Anterior cingulate cortex (tissue), 58 donors: ENCODE measurements around the gene NEDD8.

ENCODE experiments used
- DNase-seq, 58 donors: peaks; one replicate each; lab custom pipeline; 2025; lab: John Stamatoyannopoulos, UW

Gene NEDD8

GRCh38 chr14:24185026-24185425 is 47.1 kb downstream of the NEDD8 start:
- DNase-seq: no peak

GRCh38 chr14:24184104-24184970 is 47.8 kb downstream of the NEDD8 start:
- no peak for DNase-seq

DNA sequence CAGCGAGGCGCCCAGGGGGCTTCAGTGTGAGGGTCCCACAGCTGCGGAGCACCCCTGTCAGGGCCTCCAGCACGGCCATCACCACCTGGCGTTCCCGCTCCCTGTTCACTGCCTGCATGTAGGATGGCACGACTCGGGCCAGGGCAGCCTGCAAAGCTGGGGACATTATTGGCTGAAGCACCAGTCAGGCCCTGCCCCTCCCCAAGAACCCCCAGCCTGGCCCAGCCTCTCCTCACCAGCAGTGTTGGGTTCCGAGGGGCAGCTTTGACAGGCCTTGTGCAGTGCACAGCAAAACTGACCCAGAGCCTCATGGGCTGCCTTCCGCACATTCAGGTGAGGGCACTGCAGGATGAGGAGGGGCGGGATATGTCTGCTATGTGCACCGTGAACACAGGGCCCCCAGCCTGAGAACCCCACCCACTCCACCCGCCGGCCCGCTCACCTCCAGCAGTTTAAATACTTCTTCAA is 49.1 kb downstream of the NEDD8 start:
- DNase-seq: no peak

DNA sequence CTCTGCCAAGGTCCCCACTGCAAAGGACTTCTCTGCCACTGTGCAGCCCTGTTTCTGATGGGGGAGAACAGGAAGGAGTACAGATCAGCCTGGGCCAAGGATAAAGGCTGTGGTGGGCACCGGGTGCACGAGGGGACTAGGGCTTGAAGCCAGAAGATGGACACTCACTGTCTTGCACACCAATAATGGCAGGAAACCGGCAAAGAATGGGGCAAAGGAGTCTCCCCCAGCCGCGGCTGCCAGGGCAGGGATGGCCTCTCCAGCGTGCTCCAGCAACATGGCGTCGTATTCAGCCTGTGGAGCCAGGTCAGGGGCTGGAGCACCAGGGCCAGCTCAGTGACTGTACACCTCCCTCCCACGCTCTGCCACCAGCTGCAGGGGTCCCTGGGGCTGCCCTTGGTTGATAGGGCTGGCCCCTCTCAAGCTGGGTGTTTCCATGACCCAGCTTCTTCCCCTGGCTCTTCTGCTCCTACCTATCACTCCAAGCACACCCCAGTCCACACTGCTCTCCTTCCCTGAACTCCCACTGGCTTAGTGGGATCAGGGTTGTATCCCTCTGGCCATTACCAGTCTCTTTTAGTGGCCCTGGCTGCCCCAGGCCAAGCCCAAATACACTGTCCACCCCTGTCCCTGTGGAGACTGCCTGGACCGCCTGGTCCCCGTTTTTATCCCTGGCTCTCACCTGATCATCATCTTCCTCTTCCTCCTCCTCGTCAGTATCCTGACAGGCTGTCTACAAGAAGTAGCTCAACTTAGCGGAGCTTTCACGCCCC is 49.9 kb downstream of the NEDD8 start:
- no peak for DNase-seq

DNA sequence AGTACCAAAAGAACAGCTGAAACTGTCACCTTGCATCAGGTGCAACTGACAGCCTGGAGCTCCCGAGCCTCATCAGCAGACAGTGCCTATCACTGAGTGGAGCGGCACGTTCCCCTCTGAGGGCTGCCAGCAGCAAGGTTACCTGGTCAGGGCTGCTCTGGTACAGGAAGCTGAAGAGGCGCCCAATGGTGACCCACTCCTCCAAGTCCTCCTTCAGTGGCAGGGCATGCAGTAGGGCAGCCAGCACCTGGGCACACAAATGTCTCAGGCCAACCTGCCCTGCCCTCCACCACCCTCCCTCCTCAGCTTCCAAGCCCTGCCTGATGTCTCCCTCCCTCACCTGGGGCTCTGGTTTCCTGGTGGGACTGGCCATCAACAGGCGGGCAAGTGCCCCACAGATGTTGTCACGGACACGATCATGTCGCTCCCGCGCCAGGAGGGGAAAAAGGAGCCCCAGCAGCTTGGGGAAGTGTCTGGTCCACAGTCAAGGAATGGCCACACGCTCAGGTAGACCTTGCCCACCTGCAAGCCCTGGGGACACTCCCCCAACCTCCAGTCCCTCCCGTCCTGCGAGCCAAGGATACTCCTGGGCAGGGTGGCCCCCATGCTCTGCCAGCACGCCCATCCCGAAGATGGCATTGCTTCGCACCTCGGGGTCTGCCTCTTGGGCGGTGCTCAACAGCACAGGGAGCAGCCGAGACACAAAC is 50.6 kb downstream of the NEDD8 start:
- no peak for DNase-seq

DNA sequence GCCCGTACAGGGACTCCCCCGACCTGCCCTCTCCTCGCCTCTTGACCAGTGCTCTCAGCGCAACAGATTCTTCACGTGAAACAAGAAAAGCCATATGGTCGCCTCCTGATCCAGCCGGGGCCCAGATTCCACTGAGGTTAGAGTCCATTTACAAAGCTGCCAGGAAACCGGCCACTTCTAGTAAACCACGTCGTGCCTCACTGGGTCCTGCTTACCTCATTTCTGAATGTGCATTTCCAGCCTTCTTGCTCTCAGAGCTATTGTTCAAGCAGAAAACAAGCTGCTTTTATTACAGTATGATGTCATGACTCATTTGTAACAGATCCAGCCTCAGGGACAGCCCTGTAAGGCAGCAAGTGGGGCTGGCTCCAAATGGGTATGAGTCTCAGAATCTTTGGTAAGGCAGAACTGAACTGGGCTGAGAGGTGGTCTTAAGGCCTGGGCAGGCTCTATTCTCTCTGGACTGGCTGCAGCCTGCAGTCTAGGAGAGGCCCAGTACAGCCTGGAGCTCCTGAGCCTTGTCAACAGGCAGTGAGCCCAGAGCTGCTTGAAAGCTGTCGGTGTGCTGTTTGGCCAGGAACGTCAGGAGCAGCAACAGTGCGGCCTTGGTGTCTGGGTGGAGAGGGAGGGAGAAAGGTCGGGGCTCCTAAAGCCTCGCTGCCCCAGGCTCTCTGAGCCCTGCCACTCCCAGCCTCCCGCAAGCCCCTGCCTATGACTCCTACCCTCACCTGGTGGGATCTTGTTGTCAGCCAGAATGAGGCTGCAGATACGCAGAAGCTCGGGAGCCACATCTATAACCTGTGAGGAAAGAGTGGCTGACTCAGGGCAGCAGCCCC is 52.0 kb downstream of the NEDD8 start:
- DNase-seq: peak in 22 of 58 donors; percentile 10 to 75 (median 34)

- DNase-seq: no peak
These were observed 52.7 kb downstream of the NEDD8 start for GRCh38 chr14:24179294-24179960.

- DNase-seq: no peak
These were observed 53.6 kb downstream of the NEDD8 start for GRCh38 chr14:24178399-24179178.

GRCh38 chr14:24177891-24178290 is 54.3 kb downstream of the NEDD8 start:
- DNase-seq: no peak

- DNase-seq: no peak
These were observed 54.9 kb downstream of the NEDD8 start for GRCh38 chr14:24177041-24177825.

- DNase-seq: no peak
These were observed 55.6 kb downstream of the NEDD8 start for GRCh38 chr14:24176599-24176998.

DNA sequence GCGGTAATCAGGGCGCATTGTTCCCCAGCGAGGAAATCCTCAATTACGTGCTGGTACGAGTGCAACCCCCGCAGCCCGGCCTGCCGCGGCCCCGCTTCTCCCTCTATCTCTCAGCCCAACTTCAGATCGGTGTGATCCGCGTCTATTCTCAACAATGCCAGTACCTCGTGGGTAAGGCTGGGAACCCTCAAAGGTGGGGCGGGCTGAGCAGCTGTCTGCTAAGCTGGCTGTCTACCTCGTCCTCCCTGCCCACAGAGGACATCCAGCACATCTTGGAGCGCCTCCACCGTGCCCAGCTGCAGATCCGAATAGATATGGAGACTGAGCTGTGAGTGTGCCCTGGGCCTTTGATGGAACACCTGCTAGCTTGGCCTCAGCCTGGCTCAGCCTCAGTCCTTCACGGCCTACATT is 59.3 kb downstream of the NEDD8 start:
- peak in 9 of 58 donors; percentile 20 to 48 (median 27) for DNase-seq

- DNase-seq: peak in 9 of 58 donors; percentile 8 to 48 (median 36)
These were observed 59.8 kb downstream of the NEDD8 start for GRCh38 chr14:24172261-24172860.

- DNase-seq: peak; percentile 63 to 98 (median 91)
These were observed 60.5 kb downstream of the NEDD8 start, which contains the start of gene REC8 for GRCh38 chr14:24171422-24172260. TSS of gene REC8 (plus strand) at chr14:24172080. CDS start at chr14:24172553, 473 bp downstream.

DNA sequence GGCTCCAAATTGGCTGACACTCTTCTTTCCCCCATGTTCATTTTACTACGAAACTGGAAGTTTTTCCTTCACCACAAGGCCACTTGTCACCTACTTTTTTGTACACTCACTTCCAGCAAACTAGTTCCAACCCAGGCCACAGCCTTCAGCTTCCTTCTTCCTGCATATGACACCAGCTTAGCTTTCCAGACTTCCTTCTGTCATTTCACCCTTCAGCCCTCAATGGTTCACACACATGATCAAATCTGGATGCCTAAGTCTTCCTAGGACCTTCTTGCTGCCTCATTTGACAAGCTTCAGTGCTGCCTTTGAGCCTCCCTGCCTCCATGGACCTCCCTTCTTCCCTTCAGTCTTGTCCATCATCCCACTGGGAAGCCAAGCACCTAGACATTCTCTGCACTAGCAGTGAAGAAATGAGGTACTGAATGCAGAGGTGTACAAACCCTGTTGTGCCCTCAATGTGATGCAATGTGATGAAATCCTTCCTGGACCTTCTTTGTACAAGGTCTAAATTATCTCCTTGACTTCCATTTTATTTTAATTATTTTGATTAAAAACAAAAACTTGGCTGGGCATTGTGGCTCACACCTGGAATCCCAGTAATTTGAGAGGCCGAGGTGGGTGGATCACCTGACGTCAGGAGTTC is 64.6 kb downstream of the NEDD8 start:
- no peak for DNase-seq
